DOHH2 (cell line): Measurements from ENCODE around the gene STARD9.

Experiments
- EZH2phosphoT487 ChIP-seq: fragments of 200-600 bp; sonication (generic); IDR thresholded peaks from 2 replicates; pipeline ENCODE4 v1.6.1; 2017; ENCODE audit warnings: borderline replicate concordance, mild to moderate bottlenecking, antibody characterized with exemption, low read length, moderate library complexity, mixed read lengths
- TF ChIP-seq, protein P1 (sequence below): fragments of 200-600 bp; sonication (generic); IDR thresholded peaks from one replicate; pipeline ENCODE4 v1.5.1; 2014; ENCODE audit warnings: antibody characterized with exemption, mild to moderate bottlenecking, low read depth, low read length; ENCODE audit not compliant: poor library complexity, severe bottlenecking

- TF ChIP-seq, protein P1, sequence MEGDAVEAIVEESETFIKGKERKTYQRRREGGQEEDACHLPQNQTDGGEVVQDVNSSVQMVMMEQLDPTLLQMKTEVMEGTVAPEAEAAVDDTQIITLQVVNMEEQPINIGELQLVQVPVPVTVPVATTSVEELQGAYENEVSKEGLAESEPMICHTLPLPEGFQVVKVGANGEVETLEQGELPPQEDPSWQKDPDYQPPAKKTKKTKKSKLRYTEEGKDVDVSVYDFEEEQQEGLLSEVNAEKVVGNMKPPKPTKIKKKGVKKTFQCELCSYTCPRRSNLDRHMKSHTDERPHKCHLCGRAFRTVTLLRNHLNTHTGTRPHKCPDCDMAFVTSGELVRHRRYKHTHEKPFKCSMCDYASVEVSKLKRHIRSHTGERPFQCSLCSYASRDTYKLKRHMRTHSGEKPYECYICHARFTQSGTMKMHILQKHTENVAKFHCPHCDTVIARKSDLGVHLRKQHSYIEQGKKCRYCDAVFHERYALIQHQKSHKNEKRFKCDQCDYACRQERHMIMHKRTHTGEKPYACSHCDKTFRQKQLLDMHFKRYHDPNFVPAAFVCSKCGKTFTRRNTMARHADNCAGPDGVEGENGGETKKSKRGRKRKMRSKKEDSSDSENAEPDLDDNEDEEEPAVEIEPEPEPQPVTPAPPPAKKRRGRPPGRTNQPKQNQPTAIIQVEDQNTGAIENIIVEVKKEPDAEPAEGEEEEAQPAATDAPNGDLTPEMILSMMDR: no peak
- no peak for TF ChIP-seq EZH2phosphoT487
Measured at GRCh38 chr15:42582569-42583375, 7.4 kb downstream of the STARD9 start.
